IMR-90 (cell line): ENCODE data around the gene RDH13. TPM values are rescaled to one million over a fixed set of nuclear protein-coding genes. Genes with fewer than 3 reads are reported as not detected.

Experiments used
- ATAC-seq: fragments of 200-7000 bp; cut with Tn5 transposase; 2 replicates; pipeline ENCODE4 v1.9.1; 2020; ENCODE audit warnings: low read depth, mild to moderate bottlenecking, moderate library complexity
- BruUV-seq: library from RNA; stranded (reverse); fragments of 400-500 nt; replicated peaks from 2 replicates; lab custom pipeline; 2021; lab: Mats Ljungman, UMichigan
- CTCF ChIA-PET: fragments of 300-600 bp; formaldehyde crosslinking; extraction: SDS; loops from one replicate; lab custom pipeline; 2021; ENCODE audit warnings: antibody characterized with exemption; lab: Yijun Ruan, JAX
- POLR2A ChIA-PET: fragments of 300-600 bp; sonication (Branson Sonifier 250); formaldehyde crosslinking; loops from one replicate; lab custom pipeline; 2022; ENCODE audit warnings: antibody characterized with exemption; ENCODE audit not compliant: unreplicated experiment; lab: Charles Lee
- DNase-seq: peaks from one replicate; pipeline ENCODE4 v3.0.0; 2013
- H2AFZ ChIP-seq: replicated peaks from 2 replicates; pipeline ENCODE3; 2013; ENCODE audit warnings: low read length, mild to moderate bottlenecking; ENCODE audit not compliant: poor library complexity
- H2AK5ac ChIP-seq: 2 replicates; pipeline ENCODE4 v1.6.1; 2013; ENCODE audit warnings: low read depth, low read length, inconsistent platforms
- H2AK9ac ChIP-seq: replicated peaks from 2 replicates; pipeline ENCODE3; 2013; ENCODE audit warnings: mild to moderate bottlenecking, low read depth, low read length, moderate library complexity; ENCODE audit not compliant: poor library complexity
- H2BK120ac ChIP-seq: 2 replicates; pipeline ENCODE4 v1.6.1; 2013; ENCODE audit warnings: low read depth, low read length, inconsistent platforms
- H2BK15ac ChIP-seq: 3 replicates; pipeline ENCODE4 v1.6.1; 2013; ENCODE audit warnings: low read depth, low read length, inconsistent platforms
- H2BK20ac ChIP-seq: 2 replicates; pipeline ENCODE4 v1.6.1; 2013; ENCODE audit warnings: low read depth, mild to moderate bottlenecking, inconsistent platforms, low read length, moderate library complexity
- H2BK5ac ChIP-seq: 2 replicates; pipeline ENCODE4 v1.6.1; 2013; ENCODE audit warnings: mild to moderate bottlenecking, low read depth, low read length, inconsistent platforms; ENCODE audit not compliant: poor library complexity, severe bottlenecking
- H3K14ac ChIP-seq: replicated peaks from 2 replicates; pipeline ENCODE4 v1.6.1; 2013; ENCODE audit warnings: low read depth, low read length, inconsistent platforms
- H3K18ac ChIP-seq: 2 replicates; pipeline ENCODE4 v1.6.1; 2013; ENCODE audit warnings: low read depth, low read length, control low read depth
- H3K23ac ChIP-seq: 2 replicates; pipeline ENCODE4 v1.6.1; 2013; ENCODE audit warnings: low read depth, low read length, inconsistent platforms
- H3K27ac ChIP-seq: 2 replicates; pipeline ENCODE4 v1.5.1; 2013; ENCODE audit warnings: mild to moderate bottlenecking, control low read depth, low read length; ENCODE audit not compliant: insufficient read depth
- H3K27me3 ChIP-seq: 2 replicates; pipeline ENCODE4 v1.6.1; 2013; ENCODE audit warnings: low read length; ENCODE audit not compliant: control insufficient read depth, insufficient read depth
- H3K36me3 ChIP-seq: 2 replicates; pipeline ENCODE4 v1.6.1; 2013; ENCODE audit warnings: low read length, mixed read lengths; ENCODE audit not compliant: control insufficient read depth, insufficient read depth
- H3K4ac ChIP-seq: 2 replicates; pipeline ENCODE4 v1.6.1; 2013; ENCODE audit warnings: low read depth, low read length, inconsistent platforms
- H3K4me1 ChIP-seq: 2 replicates; pipeline ENCODE4 v1.6.1; 2013; ENCODE audit warnings: low read length, mixed read lengths; ENCODE audit not compliant: control insufficient read depth, insufficient read depth
- H3K4me2 ChIP-seq: 2 replicates; pipeline ENCODE4 v1.6.1; 2013; ENCODE audit warnings: low read depth, mild to moderate bottlenecking, control low read depth, low read length, moderate library complexity
- H3K4me3 ChIP-seq: 2 replicates; pipeline ENCODE4 v1.5.1; 2013; ENCODE audit warnings: low read depth, mild to moderate bottlenecking, control low read depth, low read length, moderate library complexity; ENCODE audit not compliant: insufficient read depth
- H3K56ac ChIP-seq: 2 replicates; pipeline ENCODE4 v1.6.1; 2013; ENCODE audit warnings: low read length, inconsistent platforms; ENCODE audit not compliant: insufficient read depth; ENCODE audit errors: extremely low read depth
- H3K79me1 ChIP-seq, 2 experiments: 2 replicates each; pipeline ENCODE4 v1.6.1; 2013; ENCODE audit warnings: low read length in 2 of 2, inconsistent platforms in 1 of 2, low read depth in 1 of 2
- H3K9ac ChIP-seq: 2 replicates; pipeline ENCODE4 v1.6.1; 2013; ENCODE audit warnings: low read depth, low read length, control low read depth
- H3K9me1 ChIP-seq: 2 replicates; pipeline ENCODE4 v1.6.1; 2013; ENCODE audit warnings: low read length, inconsistent platforms; ENCODE audit not compliant: insufficient read depth
- H3K9me3 ChIP-seq: 2 replicates; pipeline ENCODE4 v1.6.1; 2013; ENCODE audit warnings: low read length; ENCODE audit not compliant: control insufficient read depth, insufficient read depth
- H4K20me1 ChIP-seq: 2 replicates; pipeline ENCODE4 v1.6.1; 2013; ENCODE audit warnings: low read length, inconsistent platforms; ENCODE audit not compliant: insufficient read depth
- H4K5ac ChIP-seq: 2 replicates; pipeline ENCODE4 v1.6.1; 2013; ENCODE audit warnings: mild to moderate bottlenecking, low read depth, low read length, control low read depth
- H4K8ac ChIP-seq, 2 experiments: 2 replicates each; pipeline ENCODE4 v1.6.1; 2013; ENCODE audit warnings: low read depth in 2 of 2, low read length in 2 of 2, control low read depth in 1 of 2, inconsistent platforms in 1 of 2
- H4K91ac ChIP-seq: 2 replicates; pipeline ENCODE4 v1.6.1; 2013; ENCODE audit warnings: low read depth, low read length, inconsistent platforms; ENCODE audit not compliant: insufficient read depth
- FOS ChIP-seq: fragments of 150-350 bp; IDR thresholded peaks from 2 replicates; pipeline ENCODE4 v1.6.1; 2016; ENCODE audit warnings: low read depth, low read length
- NFE2L2 ChIP-seq: fragments of 150-350 bp; IDR thresholded peaks from 2 replicates; pipeline ENCODE4 v1.6.1; 2016; ENCODE audit warnings: low read depth, mild to moderate bottlenecking, low read length
- POLR2A ChIP-seq: IDR thresholded peaks from 2 replicates; pipeline ENCODE4 v1.6.1; 2012; ENCODE audit warnings: mild to moderate bottlenecking, low read depth, low read length
- SMC3 ChIP-seq: fragments of 150-350 bp; IDR thresholded peaks from 2 replicates; pipeline ENCODE4 v1.6.1; 2016; ENCODE audit warnings: low read depth, mild to moderate bottlenecking, antibody characterized with exemption, low read length, moderate library complexity
- WGBS, 2 experiments: methylation state at CpG; one replicate each; pipeline versions ENCODE4 v1.1.5 to v1.1.7; 2013; ENCODE audit warnings: missing lambda C conversion rate in 2 of 2; ENCODE audit not compliant: insufficient read length in 1 of 2; ENCODE audit errors: extremely low coverage in 2 of 2; 5-methylcytosine and 5-hydroxymethylcytosine counted together
- dilution Hi-C: fragments of 300-500 bp; cut with HindIII; formaldehyde crosslinking; loops from one replicate; pipeline ENCODE4 v1.14.3; 2018; ENCODE audit warnings: low sequenced_read_pairs; ENCODE audit not compliant: unreplicated experiment
- in situ Hi-C: fragments of 300-500 bp; cut with MboI; formaldehyde crosslinking; loops from 3 replicates; pipeline ENCODE4 v1.14.3; 2019; ENCODE audit warnings: low sequenced_read_pairs, inconsistent platforms, mixed read lengths
- intact Hi-C: fragments of 100-400 bp; cut with micrococcal nuclease; formaldehyde crosslinking; loops from 2 replicates; pipeline ENCODE4 v1.10.0; 2022
- polyA plus RNA-seq, 3 experiments: library from polyadenylated mRNA; depleted of rRNA; stranded (reverse); fragments of >200 nt; gene quantifications; 2 replicates each; pipeline ENCODE4 v1.2.3, GENCODE V29; 2012; ENCODE audit warnings: low replicate concordance in 1 of 3
- total RNA-seq: library from RNA; depleted of rRNA; stranded (reverse); fragments of >200 nt; gene quantifications from 2 replicates; pipeline ENCODE4 v1.2.3, GENCODE V29; 2012
- TF ChIP-seq, protein P1 (sequence below): fragments of 150-350 bp; IDR thresholded peaks from 2 replicates; pipeline ENCODE4 v1.6.1; 2017; ENCODE audit warnings: mild to moderate bottlenecking, antibody characterized with exemption, low read length, low read depth
- TF ChIP-seq, protein P2 (sequence below): fragments of 150-350 bp; IDR thresholded peaks from 2 replicates; pipeline ENCODE4 v1.6.1; 2016; ENCODE audit warnings: low read depth, mild to moderate bottlenecking, low read length, moderate library complexity, borderline replicate concordance

Gene RDH13
- total and polyA plus RNA-seq, 2 of the 4 experiments (the other 2 are of a cell fraction), result 7.5 to 7.8 TPM

DNA sequence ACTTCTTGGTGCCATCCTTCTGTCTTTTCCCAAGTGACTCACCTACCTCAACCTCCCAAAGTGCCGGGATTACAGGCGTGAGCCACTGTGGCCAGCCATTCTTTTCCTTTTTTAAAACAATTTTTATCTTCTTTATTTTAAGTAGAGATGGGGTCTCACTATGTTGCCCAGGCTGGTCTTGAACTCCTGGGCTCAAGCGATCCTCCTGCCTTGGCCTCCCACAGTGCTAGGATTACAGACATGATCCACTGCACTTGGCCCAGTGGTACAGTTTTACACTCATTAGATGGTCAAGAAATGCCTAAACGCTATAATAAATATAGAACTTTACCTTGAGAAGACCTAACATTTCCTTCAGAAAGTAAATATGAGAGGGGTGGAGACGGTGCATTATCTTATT lies 49.4 kb downstream of the RDH13 start:
- H2AK9ac ChIP-seq, result no peak overlapping the region
- no peaks in the 10 kb centered on the region for H3K79me1 ChIP-seq
- H3K18ac ChIP-seq, result no peak overlapping the region
- in situ Hi-C loops (no loop called here), intact Hi-C loops (no loop called here), dilution Hi-C loops (no loop called here)
- TF ChIP-seq, protein P1, sequence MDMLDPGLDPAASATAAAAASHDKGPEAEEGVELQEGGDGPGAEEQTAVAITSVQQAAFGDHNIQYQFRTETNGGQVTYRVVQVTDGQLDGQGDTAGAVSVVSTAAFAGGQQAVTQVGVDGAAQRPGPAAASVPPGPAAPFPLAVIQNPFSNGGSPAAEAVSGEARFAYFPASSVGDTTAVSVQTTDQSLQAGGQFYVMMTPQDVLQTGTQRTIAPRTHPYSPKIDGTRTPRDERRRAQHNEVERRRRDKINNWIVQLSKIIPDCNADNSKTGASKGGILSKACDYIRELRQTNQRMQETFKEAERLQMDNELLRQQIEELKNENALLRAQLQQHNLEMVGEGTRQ, result no peak
- TF ChIP-seq FOS (no peak), NFE2L2 (no peak), POLR2A (no peak), SMC3 (no peak)
- TF ChIP-seq, protein P2, sequence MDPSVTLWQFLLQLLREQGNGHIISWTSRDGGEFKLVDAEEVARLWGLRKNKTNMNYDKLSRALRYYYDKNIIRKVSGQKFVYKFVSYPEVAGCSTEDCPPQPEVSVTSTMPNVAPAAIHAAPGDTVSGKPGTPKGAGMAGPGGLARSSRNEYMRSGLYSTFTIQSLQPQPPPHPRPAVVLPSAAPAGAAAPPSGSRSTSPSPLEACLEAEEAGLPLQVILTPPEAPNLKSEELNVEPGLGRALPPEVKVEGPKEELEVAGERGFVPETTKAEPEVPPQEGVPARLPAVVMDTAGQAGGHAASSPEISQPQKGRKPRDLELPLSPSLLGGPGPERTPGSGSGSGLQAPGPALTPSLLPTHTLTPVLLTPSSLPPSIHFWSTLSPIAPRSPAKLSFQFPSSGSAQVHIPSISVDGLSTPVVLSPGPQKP, result no peak
- H3K36me3 ChIP-seq, result no peaks in the 10 kb centered on the region
- H3K56ac ChIP-seq, result no peak overlapping the region
- no peak overlapping the region for H2BK5ac ChIP-seq
- no peaks in the 10 kb centered on the region for H3K4me1 ChIP-seq
- DNase-seq (no peak), ATAC-seq (no peak)
- no peak overlapping the region for H2BK15ac ChIP-seq
- no peak overlapping the region for H3K9ac ChIP-seq
- H3K4me3 ChIP-seq, result no peak overlapping the region
- CTCF ChIA-PET, result no interaction called here
- no peak overlapping the region for H3K23ac ChIP-seq
- POLR2A ChIA-PET, result no interaction called here
- peaks cover 7% of the 10 kb centered on the region; the same call in 1 of the 2 replicates for H3K9me3 ChIP-seq
- H3K27ac ChIP-seq, result no peak overlapping the region
- no peak overlapping the region for H3K4me2 ChIP-seq
- no peak overlapping the region for H3K4ac ChIP-seq
- no peaks in the 10 kb centered on the region for H4K20me1 ChIP-seq
- H3K9me1 ChIP-seq, result no peaks in the 10 kb centered on the region
- no peaks in the 10 kb centered on the region for H3K27me3 ChIP-seq
- H2AFZ ChIP-seq, result no peak overlapping the region
- H2AK5ac ChIP-seq, result no peak overlapping the region
- H4K8ac ChIP-seq, result no peak overlapping the region
- no peak overlapping the region for H3K14ac ChIP-seq
- no peak overlapping the region for H4K5ac ChIP-seq
- no CpG with 5 or more reads among the region's 5 CpGs for WGBS, 2 experiments
- no peak overlapping the region for H4K91ac ChIP-seq
- H2BK20ac ChIP-seq, result no peak overlapping the region
- no peak overlapping the region for H2BK120ac ChIP-seq
- no TSS peak for BruUV-seq
